ENCODE measurements around the gene CTU2.

DNA sequence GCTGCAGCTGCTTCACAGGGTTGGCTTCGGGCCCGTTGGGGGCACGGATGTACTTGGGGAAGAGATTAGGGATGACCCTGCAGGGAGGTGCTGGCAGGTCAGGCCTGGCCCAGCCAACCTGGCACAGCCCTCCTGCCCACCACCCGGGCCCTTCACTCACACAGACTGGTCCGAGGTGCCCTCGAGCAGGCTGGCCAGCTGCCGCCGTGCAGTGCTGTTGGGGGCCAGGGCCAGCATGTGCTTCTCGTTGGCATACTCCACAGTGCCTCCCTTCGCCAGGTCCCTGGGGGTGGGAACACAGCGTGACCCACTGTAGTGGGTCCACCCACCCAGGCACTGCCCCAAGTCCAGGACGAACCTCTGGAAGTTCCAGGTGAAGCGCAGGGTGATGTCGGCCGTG, 9.9 kb downstream of the CTU2 start:
- TF ChIP-seq EP300 (IDR thresholded peaks at IDR 0.05) (no peak), POLR2AphosphoS5 (IDR thresholded peaks at IDR 0.05) (no peak)

All from gastroesophageal sphincter (tissue), 2 donors.